ENCODE measurements around the gene SOHLH1. TPM values are rescaled to one million over a fixed set of nuclear protein-coding genes. Genes with fewer than 3 reads are reported as not detected.

Gene SOHLH1
- total and polyA plus RNA-seq, 2 of the 4 experiments (the other 2 are of a cell fraction) = not detected

DNA sequence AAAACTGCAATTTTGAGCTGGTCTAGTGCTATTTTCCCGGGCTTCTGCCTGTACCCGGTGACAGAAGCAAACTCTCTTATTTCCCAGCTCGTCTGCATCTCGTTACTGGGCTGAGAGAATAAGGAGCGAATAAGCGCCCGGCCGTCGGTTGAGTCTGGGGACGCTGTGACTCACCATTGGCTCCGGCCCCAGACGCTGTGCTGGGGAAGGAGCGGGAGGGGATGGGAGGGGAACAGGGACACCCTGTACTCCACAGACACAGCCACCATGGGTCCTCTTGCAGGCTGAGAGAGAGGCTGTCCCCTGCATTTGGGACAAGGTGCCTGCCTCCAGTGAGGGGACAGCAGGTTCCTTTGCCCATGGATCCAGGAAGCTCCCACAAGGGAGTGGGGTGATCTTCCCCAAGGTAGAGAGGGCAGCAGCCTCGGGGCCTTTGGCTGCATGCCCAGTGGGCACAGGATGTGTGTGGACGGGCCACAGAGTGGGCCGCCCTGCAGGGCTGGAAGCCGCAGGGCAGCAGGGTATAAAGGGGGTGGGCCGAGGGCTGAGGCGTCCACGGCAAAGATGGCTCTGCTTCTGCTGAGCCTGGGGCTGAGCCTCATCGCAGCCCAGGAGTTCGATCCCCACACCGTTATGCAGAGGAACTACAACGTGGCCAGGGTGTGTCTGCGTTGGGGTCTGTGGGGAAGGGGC is 36.4 kb downstream of the SOHLH1 start, which contains the start of gene LCN9:
Gene LCN9, plus strand, starts transcription at position 552 of the 693 bp plus-strand sequence. Its CDS starts 13 bp downstream, at position 565.
- Histone ChIP-seq H3K79me1 (ENCODE audit: low read depth in 1 of 2, low read length in 2 of 2) (no peaks in the 10 kb centered on the region), H3K4me1 (ENCODE audit: control insufficient read depth, insufficient read depth, low read length) (no peaks in the 10 kb centered on the region), H3K27ac (ENCODE audit: insufficient read depth, low read length) (no peak within 1 kb of the TSS), H3K4me2 (ENCODE audit: low read depth, low read length) (no peak within 1 kb of the TSS), H3K9me1 (ENCODE audit: insufficient read depth, low read length) (no peaks in the 10 kb centered on the region), H3K4ac (ENCODE audit: low read depth, low read length) (no peak within 1 kb of the TSS), H2AK9ac (replicated peaks; ENCODE audit: low read depth, low read length, poor library complexity) (no peak within 1 kb of the TSS), H4K5ac (ENCODE audit: low read depth, low read length) (no peak within 1 kb of the TSS), H4K8ac (ENCODE audit: low read depth in 2 of 2, low read length in 2 of 2) (no peak within 1 kb of the TSS), H3K36me3 (ENCODE audit: control insufficient read depth, insufficient read depth, low read length) (no peaks in the 10 kb centered on the region), H3K23ac (ENCODE audit: low read depth, low read length) (no peak within 1 kb of the TSS), H3K9me3 (ENCODE audit: control insufficient read depth, insufficient read depth, low read length) (peaks cover 2% of the 10 kb centered on the region), H2BK15ac (ENCODE audit: low read depth, low read length) (no peak within 1 kb of the TSS), H2BK5ac (ENCODE audit: low read depth, low read length, poor library complexity, severe bottlenecking) (no peak within 1 kb of the TSS), H4K20me1 (ENCODE audit: insufficient read depth, low read length) (no peaks in the 10 kb centered on the region), H2AFZ (replicated peaks; ENCODE audit: low read length, poor library complexity) (no peak within 1 kb of the TSS), H3K14ac (replicated peaks; ENCODE audit: low read depth, low read length) (no peak within 1 kb of the TSS), H2BK120ac (ENCODE audit: low read depth, low read length) (no peak within 1 kb of the TSS), H3K56ac (ENCODE audit: extremely low read depth, insufficient read depth, low read length) (no peak within 1 kb of the TSS), H3K9ac (ENCODE audit: low read depth, low read length) (no peak within 1 kb of the TSS), H2BK20ac (ENCODE audit: low read depth, low read length) (no peak within 1 kb of the TSS), H3K27me3 (ENCODE audit: control insufficient read depth, insufficient read depth, low read length) (no peaks in the 10 kb centered on the region), H3K18ac (ENCODE audit: low read depth, low read length) (no peak within 1 kb of the TSS), H3K4me3 (ENCODE audit: insufficient read depth, low read depth, low read length) (no peak within 1 kb of the TSS), H4K91ac (ENCODE audit: insufficient read depth, low read depth, low read length) (no peak within 1 kb of the TSS), H2AK5ac (ENCODE audit: low read depth, low read length) (no peak within 1 kb of the TSS)
- no TSS peak for BruUV-seq (replicated peaks)
- ChIA-PET CTCF (no interaction called here), POLR2A (ENCODE audit: unreplicated experiment) (no interaction called here)
- in situ Hi-C loops (cut with MboI; ENCODE audit: low sequenced_read_pairs) (no loop called here), dilution Hi-C loops (cut with HindIII; ENCODE audit: low sequenced_read_pairs, unreplicated experiment) (no loop called here), intact Hi-C loops (cut with micrococcal nuclease) (no loop called here)
- WGBS, 2 experiments (ENCODE audit: extremely low coverage in 2 of 2, insufficient read length in 1 of 2) = no CpG with 5 or more reads among the region's 25 CpGs
- DNase-seq = no peak
- TF ChIP-seq NFE2L2 (IDR thresholded peaks at IDR 0.05; ENCODE audit: low read depth, low read length) = no peak
- TF ChIP-seq, protein P1, sequence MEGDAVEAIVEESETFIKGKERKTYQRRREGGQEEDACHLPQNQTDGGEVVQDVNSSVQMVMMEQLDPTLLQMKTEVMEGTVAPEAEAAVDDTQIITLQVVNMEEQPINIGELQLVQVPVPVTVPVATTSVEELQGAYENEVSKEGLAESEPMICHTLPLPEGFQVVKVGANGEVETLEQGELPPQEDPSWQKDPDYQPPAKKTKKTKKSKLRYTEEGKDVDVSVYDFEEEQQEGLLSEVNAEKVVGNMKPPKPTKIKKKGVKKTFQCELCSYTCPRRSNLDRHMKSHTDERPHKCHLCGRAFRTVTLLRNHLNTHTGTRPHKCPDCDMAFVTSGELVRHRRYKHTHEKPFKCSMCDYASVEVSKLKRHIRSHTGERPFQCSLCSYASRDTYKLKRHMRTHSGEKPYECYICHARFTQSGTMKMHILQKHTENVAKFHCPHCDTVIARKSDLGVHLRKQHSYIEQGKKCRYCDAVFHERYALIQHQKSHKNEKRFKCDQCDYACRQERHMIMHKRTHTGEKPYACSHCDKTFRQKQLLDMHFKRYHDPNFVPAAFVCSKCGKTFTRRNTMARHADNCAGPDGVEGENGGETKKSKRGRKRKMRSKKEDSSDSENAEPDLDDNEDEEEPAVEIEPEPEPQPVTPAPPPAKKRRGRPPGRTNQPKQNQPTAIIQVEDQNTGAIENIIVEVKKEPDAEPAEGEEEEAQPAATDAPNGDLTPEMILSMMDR (conservative IDR thresholded peaks at IDR 0.05; ENCODE audit: low read depth, low read length) = no peak
- TF ChIP-seq MXI1 (IDR thresholded peaks at IDR 0.05; ENCODE audit: borderline replicate concordance, low read depth, low read length) = no peak
- no peak for TF ChIP-seq RAD21 (IDR thresholded peaks at IDR 0.05; ENCODE audit: low read length)
- no peak for TF ChIP-seq BHLHE40 (IDR thresholded peaks at IDR 0.05; ENCODE audit: low read depth, low read length)
- ATAC-seq (ENCODE audit: low read depth) = no peak
